Fibroblast of skin of left quadriceps (primary cell): ENCODE results near the gene TIGAR.

ENCODE experiments used
- DNase-seq, 2 experiments: peaks; one replicate each; pipeline ENCODE4 v3.0.0-alpha.2; 2013; ENCODE audit warnings: low read depth in 2 of 2

The TIGAR gene

DNA sequence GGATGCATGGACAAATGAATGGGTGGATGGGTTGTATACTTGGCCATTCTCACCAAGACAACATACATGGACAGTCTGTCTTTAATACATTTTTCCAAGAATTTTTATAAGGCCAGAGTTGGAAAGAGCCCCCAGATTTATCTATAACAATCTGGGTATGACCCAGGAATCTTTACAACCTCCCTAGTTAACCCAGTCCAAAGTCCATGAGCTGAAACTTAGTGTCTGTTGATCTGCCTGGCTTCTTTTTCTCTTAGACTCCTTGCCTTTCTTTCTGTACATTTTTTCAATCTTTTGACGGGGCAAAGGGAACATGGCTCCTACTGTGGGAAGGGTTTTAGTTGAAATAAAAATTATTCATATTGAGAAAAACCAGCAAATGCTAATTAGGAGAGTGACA lies 57.8 kb downstream of the TIGAR start:
- no peak for DNase-seq

DNA sequence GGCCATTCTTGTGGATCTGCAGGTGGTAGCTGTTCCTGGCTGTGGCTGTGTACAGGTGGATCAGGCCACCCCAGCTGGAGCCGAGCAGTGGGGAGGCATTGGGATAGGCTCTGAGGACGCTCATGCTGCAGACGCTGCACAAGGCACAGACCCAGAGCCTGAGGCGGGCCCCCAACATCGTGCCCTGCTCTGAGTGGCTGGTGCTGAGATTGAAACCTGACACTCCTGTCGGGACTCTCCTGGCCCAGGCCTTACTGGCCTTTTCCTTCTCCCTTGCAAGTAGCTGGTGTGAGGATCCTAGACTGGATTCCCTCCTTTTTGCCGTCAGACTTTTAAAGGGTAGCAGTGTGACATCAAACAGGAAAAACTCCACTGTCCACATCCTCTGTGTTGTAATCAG lies 58.4 kb downstream of the TIGAR start, which contains the start of gene FGF23:
Gene FGF23 (minus strand): TSS at position 308 of the 400 bp plus-strand sequence. CDS start 130 bp downstream, at position 178.
- peak; percentile 14 for DNase-seq

DNA sequence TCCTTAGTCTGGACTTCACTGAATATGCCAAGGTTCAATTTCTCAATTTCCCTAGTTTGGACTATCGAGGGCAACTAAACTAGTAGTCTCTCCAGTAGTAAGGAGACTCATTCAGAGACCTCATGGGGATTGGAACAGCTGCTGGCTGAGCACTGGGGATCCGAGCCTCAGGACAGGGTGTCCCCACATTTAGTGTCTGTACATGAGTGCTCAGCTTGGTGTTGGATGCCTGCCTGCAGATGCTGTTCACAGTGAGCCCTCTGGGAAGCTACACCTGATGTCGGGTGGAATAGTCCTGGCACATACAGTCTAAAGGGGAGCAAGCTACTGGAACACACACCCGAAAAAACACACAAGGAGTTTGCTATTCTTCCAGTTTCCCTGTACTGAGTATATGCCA lies 59.3 kb downstream of the TIGAR start:
- no peak for DNase-seq

DNA sequence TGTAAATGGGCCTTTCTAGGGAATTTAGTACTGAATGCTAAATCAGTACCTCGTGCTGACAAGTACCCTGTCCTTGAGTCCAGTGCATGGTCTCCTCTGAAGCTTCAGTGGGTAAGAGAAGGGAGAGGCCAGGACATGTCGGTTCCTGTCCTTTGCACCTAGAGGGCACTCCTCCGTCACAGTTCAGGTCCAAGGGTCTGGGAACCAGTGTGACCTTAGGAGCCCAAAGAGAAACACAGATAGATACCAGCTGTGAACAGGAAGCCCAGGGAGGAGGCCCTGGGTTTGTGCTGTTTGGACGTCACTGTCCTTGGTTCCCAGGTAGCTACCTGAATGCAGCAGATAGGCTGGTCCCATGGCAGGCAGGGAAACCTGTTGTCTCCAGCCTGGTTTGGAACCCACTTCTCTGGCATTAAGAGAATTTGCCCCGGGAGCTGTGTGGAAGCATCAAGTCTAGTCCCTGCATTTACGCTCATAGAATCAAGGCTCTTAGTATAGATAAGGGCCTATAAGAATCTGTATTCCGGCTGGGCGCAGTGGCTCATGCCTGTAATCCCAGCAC lies 62.4 kb downstream of the TIGAR start:
- no peak for DNase-seq

GRCh38 chr12:4386801-4387200 lies 65.8 kb downstream of the TIGAR start:
- DNase-seq, result no peak

GRCh38 chr12:4387607-4388006 lies 66.6 kb downstream of the TIGAR start:
- DNase-seq, result no peak

DNA sequence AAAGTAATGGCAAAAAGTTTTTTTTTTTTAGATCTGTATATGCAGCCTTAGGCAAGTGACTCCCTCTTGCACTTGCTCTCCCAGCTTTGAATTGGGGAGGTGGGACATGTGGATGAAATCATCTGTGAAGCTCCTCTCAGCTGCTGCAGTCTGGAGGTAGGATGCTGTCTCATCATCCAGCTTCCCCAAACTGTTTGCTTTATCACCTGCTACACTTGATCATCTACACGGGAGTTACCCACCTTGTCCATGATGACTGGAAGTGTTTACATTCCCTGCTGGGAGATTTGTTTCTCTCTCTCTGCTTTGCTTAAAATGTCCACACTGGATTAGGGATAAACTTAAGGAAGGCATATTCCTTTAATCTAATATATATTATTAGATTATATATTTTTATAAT lies 67.0 kb downstream of the TIGAR start:
- no peak for DNase-seq

DNA sequence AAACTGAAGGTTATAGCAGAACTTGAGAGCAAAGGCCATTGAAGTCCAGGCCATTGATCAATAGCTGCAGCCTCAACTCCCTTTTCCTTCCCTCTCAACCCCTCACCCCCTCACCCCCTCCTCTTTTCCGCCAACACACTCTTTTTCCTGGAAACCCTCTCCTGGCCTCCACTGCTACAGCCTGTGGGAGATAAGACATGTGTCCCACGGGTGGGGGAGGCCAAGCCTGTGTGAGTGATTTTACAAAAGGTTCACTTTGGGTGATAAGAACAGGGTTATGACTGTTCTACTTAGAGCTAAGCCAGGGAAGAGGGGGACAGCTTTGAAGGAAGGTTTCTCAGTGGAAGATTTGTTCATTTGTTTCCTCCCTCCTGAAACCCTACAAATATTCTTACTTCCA lies 67.6 kb downstream of the TIGAR start:
- DNase-seq, result no peak

- DNase-seq, result no peak
These were observed 71.3 kb downstream of the TIGAR start for GRCh38 chr12:4392223-4392742.

GRCh38 chr12:4393211-4393610 lies 72.2 kb downstream of the TIGAR start:
- no peak for DNase-seq

DNA sequence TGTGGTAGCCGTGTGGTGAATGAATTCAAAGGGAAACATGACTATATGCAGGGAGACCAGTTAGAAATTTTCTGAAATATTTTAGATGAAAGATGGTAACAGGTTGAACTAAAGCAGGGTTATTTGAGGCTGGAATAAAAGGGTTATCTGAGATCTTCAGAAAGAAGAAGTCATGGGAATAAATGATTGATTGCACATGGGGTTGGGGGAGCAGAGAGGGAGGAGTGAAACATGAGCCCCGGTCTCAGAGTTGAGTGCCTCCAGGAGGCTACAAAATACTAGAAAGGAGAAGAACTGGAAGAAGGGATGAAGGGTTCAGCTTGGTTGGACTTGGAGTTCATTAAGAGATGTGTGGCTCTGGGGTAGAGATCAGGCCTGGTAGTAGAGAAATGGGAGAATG lies 74.8 kb downstream of the TIGAR start:
- no peak for DNase-seq

- DNase-seq, result no peak
These were observed 80.1 kb downstream of the TIGAR start for GRCh38 chr12:4401117-4401516.

DNA sequence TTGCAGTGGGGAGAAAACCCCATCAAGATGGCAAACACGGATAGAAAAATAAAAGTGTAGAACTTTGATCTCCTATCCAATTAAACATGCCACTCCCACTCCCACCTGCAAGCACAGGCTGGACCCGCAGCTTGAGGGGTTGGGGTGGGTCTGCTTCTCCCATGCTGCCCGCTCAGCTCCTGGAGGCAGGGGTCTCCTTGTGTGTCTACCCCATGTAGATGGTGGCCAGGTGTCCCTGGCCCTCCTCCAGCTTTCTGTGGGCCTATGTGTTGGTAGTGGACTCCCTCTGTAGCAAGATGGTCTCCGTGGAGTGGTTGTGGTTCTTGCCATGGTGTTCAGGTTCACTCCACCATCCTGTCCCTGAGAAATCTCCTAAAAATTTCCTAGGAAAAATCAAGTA lies 82.0 kb downstream of the TIGAR start:
- no peak for DNase-seq
